ENCODE measurements around the gene VAMP4. TPM values are rescaled to one million over a fixed set of nuclear protein-coding genes. Genes with fewer than 3 reads are reported as not detected.
"Not testable (repeated sequence)": the region's sequence is repeated elsewhere in the genome, so short reads cannot be mapped to it uniquely, and the experiment has no call there.

VAMP4 gene
- total RNA-seq, 2 experiments from 2014 or later, result 5.8 to 7.0 TPM

- ChIA-PET CTCF (interaction anchor here (1.1 kb wide), 1 partner anchor 72 kb away, joined by 3 read pairs; no protein-coding TSS in a partner anchor), POLR2A (no interaction called here)
These were observed 25.2 kb downstream of the VAMP4 start for GRCh38 chr1:171716616-171717015.

GRCh38 chr1:171715813-171716251 is 26.0 kb downstream of the VAMP4 start:
- CTCF ChIA-PET, result interaction anchor here (0.9 to 1.1 kb wide), 2 partner anchors 61 to 71 kb away, joined by 3 read pairs; no protein-coding TSS in a partner anchor

DNA sequence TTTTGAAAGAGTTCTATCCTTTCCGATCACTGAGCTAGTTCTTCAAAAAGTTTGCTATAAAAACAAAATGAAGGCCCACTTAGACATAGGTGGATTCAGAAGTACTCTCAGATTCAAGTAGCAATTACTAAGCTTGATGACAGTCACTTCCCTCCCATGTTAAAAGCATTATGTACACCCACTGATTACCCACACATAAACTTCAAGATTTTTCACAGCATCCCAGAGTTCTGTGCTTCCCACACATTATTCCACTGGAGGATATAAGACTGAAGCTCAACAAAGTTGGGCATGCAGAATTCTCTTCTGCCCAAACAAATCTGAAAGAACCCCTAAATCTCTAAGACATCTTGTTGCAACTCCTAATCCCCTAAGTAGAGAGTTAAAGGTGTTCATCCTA is 29.5 kb downstream of the VAMP4 start:
- CTCF ChIA-PET, result no interaction called here

More at GRCh38 chr1:171715813-171716251, 26.0 kb downstream of the VAMP4 start:
- POLR2A ChIA-PET, result no interaction called here

GRCh38 chr1:171711643-171712042 is 30.2 kb downstream of the VAMP4 start:
- ChIA-PET CTCF (no interaction called here), POLR2A (no interaction called here)

More for the DNA sequence above, 29.5 kb downstream of the VAMP4 start:
- POLR2A ChIA-PET, result no interaction called here

GRCh38 chr1:171707583-171707982 is 34.3 kb downstream of the VAMP4 start:
- CTCF ChIA-PET, result no interaction called here
- POLR2A ChIA-PET, result no interaction called here

- ChIA-PET POLR2A (no interaction called here), CTCF (no interaction called here)
These were observed 39.3 kb downstream of the VAMP4 start for GRCh38 chr1:171702598-171702997.

- ChIA-PET POLR2A (no interaction called here), CTCF (no interaction called here)
These were observed 42.3 kb downstream of the VAMP4 start for GRCh38 chr1:171699531-171699930.

DNA sequence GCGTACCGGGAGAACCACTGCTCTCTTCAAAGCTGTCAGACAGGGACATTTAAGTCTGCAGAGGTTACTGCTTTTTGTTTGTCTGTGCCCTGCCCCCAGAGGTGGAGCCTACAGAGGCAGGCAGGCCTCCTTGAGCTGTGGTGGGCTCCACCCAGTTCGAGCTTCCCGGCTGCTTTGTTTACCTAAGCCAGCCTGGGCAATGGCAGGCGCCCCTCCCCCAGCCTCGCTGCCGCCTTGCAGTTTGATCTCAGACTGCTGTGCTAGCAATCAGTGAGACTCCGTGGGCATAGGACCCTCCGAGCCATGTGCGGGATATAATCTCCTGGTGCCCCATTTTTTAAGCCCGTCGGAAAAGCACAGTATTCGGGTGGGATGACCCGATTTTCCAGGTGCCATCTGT is 46.1 kb downstream of the VAMP4 start:
- CTCF ChIA-PET, POLR2A ChIA-PET: not testable (repeated sequence)

DNA sequence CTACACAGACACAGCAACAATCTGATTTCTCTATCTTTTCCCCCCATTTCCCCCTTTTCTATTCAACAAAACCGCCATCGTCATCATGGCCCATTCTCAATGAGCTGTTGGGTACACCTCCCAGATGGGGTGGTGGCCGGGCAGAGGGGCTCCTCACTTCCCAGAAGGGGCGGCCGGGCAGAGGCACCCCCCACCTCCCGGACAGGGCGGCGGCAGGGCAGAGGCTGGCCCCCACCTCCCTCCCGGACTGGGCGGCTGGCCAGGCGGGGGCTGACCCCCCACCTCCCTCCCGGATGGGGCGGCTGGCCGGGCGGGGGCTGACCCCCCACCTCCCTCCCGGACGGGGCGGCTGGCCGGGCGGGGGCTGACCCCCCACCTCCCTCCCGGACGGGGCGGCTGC is 48.3 kb downstream of the VAMP4 start:
- CTCF ChIA-PET, POLR2A ChIA-PET: not testable (repeated sequence)

DNA sequence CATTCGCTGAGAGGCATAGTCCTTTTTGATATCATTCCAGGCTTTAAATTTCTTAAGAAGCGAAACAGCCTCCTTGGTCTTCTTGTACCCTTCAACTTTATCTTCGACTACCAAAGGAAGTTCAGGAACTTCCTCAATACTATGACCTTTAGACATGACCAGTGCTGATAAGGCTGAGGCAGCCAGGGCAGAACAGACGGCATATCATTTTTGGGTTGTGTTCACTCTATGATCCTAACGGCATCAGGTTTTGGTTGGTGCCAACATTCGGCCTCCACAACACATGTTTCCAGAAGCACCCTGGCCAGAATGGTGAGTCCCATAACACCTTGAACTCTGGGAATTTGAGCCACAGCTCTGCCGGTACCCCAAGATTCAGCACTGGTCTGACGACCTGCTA is 58.0 kb downstream of the VAMP4 start:
- ChIA-PET CTCF (no interaction called here), POLR2A (no interaction called here)

DNA sequence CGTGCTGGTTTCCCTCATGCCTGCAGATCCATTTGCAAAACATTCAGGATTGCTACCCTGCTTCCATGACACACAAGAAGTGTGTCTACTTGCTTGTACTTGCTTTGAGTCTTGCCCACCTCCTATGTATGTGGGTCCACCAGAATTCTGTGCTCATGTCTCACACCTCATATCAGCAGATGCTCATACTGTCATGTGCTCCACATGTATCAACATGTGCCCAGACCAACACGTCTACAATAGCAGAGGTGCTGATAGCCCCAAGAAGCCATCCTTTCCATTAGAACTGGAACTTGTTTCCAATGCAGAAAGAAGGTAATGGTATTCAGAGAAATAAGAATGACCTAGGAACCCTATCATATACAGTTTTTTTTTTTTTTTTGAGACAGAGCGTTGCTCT is 61.5 kb downstream of the VAMP4 start:
- POLR2A ChIA-PET, result no interaction called here
- CTCF ChIA-PET, result no interaction called here

- ChIA-PET POLR2A (no interaction called here), CTCF (interaction anchor here (0.8 kb wide), 1 partner anchor 13 kb away, joined by 3 read pairs; no protein-coding TSS in a partner anchor)
These were observed 65.0 kb downstream of the VAMP4 start for GRCh38 chr1:171676823-171677222.

GRCh38 chr1:171674431-171675405 is 67.1 kb downstream of the VAMP4 start:
- ChIA-PET POLR2A (no interaction called here), CTCF (no interaction called here)

GRCh38 chr1:171670739-171671138 is 71.1 kb downstream of the VAMP4 start:
- CTCF ChIA-PET, result no interaction called here
- POLR2A ChIA-PET, result no interaction called here

DNA sequence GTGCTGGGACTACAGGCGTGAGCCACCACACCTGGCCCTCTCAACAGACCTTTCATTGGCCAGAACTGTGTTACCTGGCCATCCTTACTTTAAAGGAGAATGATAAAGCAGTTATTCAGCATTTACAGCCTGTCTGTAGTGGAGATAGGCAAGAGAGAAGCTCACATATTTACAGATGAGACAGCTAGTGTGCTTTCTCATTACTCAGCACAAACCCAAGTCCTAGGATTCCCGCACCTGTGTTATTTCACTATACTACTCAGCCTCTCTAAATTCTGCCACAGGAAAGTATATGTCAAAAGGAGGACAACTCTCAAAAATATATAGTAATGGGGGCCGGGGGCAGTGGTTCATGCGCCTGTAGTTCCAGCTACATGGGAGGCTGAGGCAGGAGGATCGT is 73.5 kb downstream of the VAMP4 start:
- POLR2A ChIA-PET, result no interaction called here
- CTCF ChIA-PET, result interaction anchor here (0.9 kb wide), 1 partner anchor 317 kb away, joined by 3 read pairs; no protein-coding TSS in a partner anchor

DNA sequence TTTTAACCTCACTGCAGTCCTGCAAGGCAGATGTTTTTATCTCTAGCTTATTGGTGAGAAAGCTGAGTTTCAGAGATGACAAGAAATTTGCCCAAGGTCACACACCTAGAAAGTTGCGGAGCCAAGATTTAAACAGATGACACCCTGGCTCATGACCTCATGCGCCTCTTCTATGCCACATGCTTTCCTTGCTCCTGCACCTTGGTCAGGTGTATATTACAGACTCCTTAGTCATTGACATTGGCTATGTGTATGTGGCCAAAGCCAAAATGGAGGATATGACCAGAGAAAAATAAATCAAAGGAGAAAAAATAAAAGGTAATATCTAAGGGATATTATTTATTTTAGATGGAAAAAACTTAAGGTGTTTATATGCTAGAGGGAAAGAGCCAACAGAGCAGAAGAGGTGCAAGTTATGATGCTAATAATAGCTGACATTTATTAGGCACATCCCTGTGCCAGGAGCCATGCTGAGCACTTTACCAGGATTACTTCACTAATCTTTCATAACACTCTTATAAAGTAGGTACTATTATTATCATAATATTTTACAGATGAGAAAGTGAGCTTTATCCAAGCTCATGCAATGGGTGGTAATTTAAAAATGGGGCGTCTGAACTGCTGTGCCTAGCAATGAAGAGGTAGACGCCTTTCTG is 75.6 kb downstream of the VAMP4 start:
- CTCF ChIA-PET, result no interaction called here
- POLR2A ChIA-PET, result no interaction called here

GRCh38 chr1:171664976-171665375 is 76.9 kb downstream of the VAMP4 start:
- POLR2A ChIA-PET, result no interaction called here
- CTCF ChIA-PET, result no interaction called here

DNA sequence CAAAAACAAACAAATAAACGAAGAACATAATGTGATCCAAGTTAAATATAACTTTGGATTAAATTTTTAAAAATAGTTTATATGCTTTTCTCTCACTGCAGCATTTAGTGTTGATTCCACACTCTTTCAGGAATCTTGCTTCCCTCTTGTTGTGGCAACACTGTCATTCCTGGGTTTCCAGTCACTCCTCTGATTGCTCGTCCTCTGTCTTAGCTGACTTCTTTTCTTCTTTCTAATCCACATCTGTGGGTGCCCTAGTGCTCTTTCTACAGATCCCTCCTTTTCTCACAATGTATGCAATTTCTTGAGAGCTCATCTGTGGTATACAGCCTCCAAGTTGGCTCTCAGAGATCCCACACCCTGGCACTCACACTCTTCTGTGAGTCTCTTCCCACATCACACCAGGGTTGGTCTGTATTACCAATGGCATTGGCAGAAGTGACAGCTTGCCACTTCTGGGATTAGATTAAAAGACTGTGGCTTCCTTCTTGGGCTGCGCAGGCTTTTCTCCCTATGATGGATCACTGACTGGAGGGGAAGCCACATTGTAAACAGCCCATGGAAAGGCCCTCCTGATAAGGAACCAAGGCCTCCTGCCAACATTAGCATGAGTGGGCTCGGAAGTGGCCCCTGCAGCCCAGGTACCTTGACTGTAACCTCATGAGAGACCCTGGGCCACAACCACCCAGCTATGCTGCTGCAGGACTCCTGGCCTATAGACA is 77.8 kb downstream of the VAMP4 start:
- CTCF ChIA-PET, result interaction anchor here (0.8 kb wide), 1 partner anchor 13 kb away, joined by 3 read pairs; no protein-coding TSS in a partner anchor
- POLR2A ChIA-PET, result no interaction called here

- CTCF ChIA-PET, result interaction anchor here (0.8 kb wide), 1 partner anchor 13 kb away, joined by 3 read pairs; no protein-coding TSS in a partner anchor
- POLR2A ChIA-PET, result no interaction called here
These were observed 78.6 kb downstream of the VAMP4 start for GRCh38 chr1:171663036-171663853.

Data from activated CD8-positive, alpha-beta memory T cell treated with anti-CD3 and anti-CD28 coated beads for 36 hours (primary cell).